OCI-LY3 (cell line): Measurements from ENCODE around the gene NLE1.
"Not testable (repeated sequence)": the region's sequence is repeated elsewhere in the genome, so short reads cannot be mapped to it uniquely, and the experiment has no call there.

Source experiments
- H2AFZ ChIP-seq: fragments of 200-600, 300-600 bp; shearing (Covaris generic); 2 replicates; pipeline ENCODE4 v1.6.0; 2014; ENCODE audit warnings: antibody characterized with exemption, low read depth, low read length
- H3K27ac ChIP-seq: fragments of 200-600, 300-600 bp; sonication (generic); 2 replicates; pipeline ENCODE4 v1.5.1; 2014; ENCODE audit warnings: mild to moderate bottlenecking, low read length, moderate library complexity, mixed read lengths
- H3K27me3 ChIP-seq: fragments of 200-600, 300-600 bp; sonication (generic); 2 replicates; pipeline ENCODE4 v1.6.1; 2014; ENCODE audit warnings: low read depth, low read length, mixed read lengths
- H3K36me3 ChIP-seq: fragments of 200-600, 300-600 bp; sonication (generic); replicated peaks from 2 replicates; pipeline ENCODE3; 2014; ENCODE audit warnings: low read depth, low read length, mixed read lengths
- H3K4me1 ChIP-seq: fragments of 300-600, 200-600 bp; sonication (generic); 2 replicates; pipeline ENCODE4 v1.6.1; 2014; ENCODE audit warnings: low read length, mixed read lengths
- H3K4me2 ChIP-seq: fragments of 200-600, 300-600 bp; sonication (generic); 2 replicates; pipeline ENCODE4 v1.6.1; 2014; ENCODE audit warnings: low read length, mixed read lengths
- H3K4me3 ChIP-seq: fragments of 300-600, 200-600 bp; sonication (generic); 2 replicates; pipeline ENCODE4 v1.5.1; 2014; ENCODE audit warnings: antibody characterized with exemption, mild to moderate bottlenecking, low read length, moderate library complexity
- H3K79me2 ChIP-seq: fragments of 300-600, 200-600 bp; shearing (Covaris generic); 2 replicates; pipeline ENCODE4 v1.6.1; 2014; ENCODE audit warnings: mild to moderate bottlenecking, low read length, mixed read lengths
- H3K9ac ChIP-seq: fragments of 300-600, 200-600 bp; shearing (Covaris generic); 2 replicates; pipeline ENCODE4 v1.6.0; 2014; ENCODE audit warnings: mild to moderate bottlenecking, low read length, moderate library complexity
- H3K9me3 ChIP-seq: fragments of 200-600, 300-600 bp; shearing (Covaris generic); 2 replicates; pipeline ENCODE4 v1.6.1; 2014; ENCODE audit warnings: low read length, mixed read lengths; ENCODE audit not compliant: insufficient read depth
- H4K20me1 ChIP-seq: fragments of 200-600, 300-600 bp; sonication (generic); 2 replicates; pipeline ENCODE4 v1.6.1; 2016; ENCODE audit warnings: low read length, mixed read lengths; ENCODE audit not compliant: insufficient read depth
- EZH2phosphoT487 ChIP-seq: fragments of 200-600 bp; shearing (Covaris generic); IDR thresholded peaks from 2 replicates; pipeline ENCODE4 v1.6.1; 2018; ENCODE audit warnings: antibody characterized with exemption, mixed run types, low read depth
- TF ChIP-seq, protein P1 (sequence below): fragments of 200-600, 300-600 bp; sonication (generic); IDR thresholded peaks from 2 replicates; pipeline ENCODE4 v1.5.1; 2014; ENCODE audit warnings: antibody characterized with exemption, low read length, low read depth

Gene NLE1

DNA sequence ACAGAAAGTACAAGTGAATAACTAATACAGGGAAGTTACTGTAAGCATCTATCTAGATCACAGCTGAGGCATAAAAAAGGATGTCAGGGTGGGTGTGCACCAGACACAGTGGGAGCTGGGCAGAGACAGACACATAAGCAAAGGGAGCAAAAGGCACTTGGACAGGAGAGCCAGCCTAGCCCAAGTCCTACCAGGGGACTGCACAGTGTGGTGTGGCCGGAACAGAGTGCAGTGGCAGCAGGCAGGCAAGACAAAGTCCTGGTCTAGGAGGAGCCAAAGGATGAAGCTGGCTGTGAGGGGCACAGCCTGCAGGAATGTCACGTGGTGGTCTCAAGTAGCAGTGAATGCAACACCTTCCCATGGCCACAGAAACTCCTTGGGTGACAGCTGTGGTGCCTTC is 44.3 kb downstream of the NLE1 start:
- no peak for TF ChIP-seq EZH2phosphoT487
- no peaks in the 10 kb centered on the region for H3K79me2 ChIP-seq
- no peak overlapping the region for H3K9ac ChIP-seq
- no peaks in the 10 kb centered on the region for H4K20me1 ChIP-seq
- H3K4me2 ChIP-seq, result no peak overlapping the region
- no peak overlapping the region for H3K4me3 ChIP-seq
- no peaks in the 10 kb centered on the region for H3K27me3 ChIP-seq
- H3K27ac ChIP-seq, result no peak overlapping the region
- no peak overlapping the region for H2AFZ ChIP-seq
- H3K4me1 ChIP-seq, result no peaks in the 10 kb centered on the region
- no peaks in the 10 kb centered on the region for H3K9me3 ChIP-seq
- peaks cover 21% of the 10 kb centered on the region for H3K36me3 ChIP-seq

DNA sequence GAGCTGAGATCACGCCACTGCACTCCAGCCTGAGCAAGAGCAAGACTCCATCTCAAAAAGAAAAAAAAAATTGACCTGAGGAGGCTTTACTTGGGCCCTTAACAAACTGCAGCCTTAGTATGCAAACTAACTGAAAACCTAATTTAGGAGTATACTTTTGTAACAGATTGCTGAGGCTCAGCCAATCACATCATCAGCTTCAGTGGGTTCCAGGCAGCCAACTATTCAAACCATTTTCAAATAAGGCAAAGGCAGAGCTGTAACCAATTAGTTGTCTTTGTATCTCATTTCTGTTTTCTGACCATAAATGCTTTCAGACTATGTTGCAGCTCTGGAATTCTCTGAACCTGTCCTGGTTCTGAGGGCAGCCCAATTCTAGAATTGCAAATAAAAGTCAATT is 46.4 kb downstream of the NLE1 start:
- no peak overlapping the region for H3K9ac ChIP-seq
- no peak overlapping the region for H3K27ac ChIP-seq
- H3K4me3 ChIP-seq, result no peak overlapping the region
- no peaks in the 10 kb centered on the region for H3K9me3 ChIP-seq
- no peak overlapping the region for H2AFZ ChIP-seq
- TF ChIP-seq, protein P1, sequence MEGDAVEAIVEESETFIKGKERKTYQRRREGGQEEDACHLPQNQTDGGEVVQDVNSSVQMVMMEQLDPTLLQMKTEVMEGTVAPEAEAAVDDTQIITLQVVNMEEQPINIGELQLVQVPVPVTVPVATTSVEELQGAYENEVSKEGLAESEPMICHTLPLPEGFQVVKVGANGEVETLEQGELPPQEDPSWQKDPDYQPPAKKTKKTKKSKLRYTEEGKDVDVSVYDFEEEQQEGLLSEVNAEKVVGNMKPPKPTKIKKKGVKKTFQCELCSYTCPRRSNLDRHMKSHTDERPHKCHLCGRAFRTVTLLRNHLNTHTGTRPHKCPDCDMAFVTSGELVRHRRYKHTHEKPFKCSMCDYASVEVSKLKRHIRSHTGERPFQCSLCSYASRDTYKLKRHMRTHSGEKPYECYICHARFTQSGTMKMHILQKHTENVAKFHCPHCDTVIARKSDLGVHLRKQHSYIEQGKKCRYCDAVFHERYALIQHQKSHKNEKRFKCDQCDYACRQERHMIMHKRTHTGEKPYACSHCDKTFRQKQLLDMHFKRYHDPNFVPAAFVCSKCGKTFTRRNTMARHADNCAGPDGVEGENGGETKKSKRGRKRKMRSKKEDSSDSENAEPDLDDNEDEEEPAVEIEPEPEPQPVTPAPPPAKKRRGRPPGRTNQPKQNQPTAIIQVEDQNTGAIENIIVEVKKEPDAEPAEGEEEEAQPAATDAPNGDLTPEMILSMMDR, result no peak
- TF ChIP-seq EZH2phosphoT487, result no peak
- H3K79me2 ChIP-seq, result no peaks in the 10 kb centered on the region
- no peaks in the 10 kb centered on the region for H3K4me1 ChIP-seq
- no peaks in the 10 kb centered on the region for H3K27me3 ChIP-seq
- no peak overlapping the region for H3K4me2 ChIP-seq
- H3K36me3 ChIP-seq, result peaks cover 17% of the 10 kb centered on the region
- H4K20me1 ChIP-seq, result no peaks in the 10 kb centered on the region

DNA sequence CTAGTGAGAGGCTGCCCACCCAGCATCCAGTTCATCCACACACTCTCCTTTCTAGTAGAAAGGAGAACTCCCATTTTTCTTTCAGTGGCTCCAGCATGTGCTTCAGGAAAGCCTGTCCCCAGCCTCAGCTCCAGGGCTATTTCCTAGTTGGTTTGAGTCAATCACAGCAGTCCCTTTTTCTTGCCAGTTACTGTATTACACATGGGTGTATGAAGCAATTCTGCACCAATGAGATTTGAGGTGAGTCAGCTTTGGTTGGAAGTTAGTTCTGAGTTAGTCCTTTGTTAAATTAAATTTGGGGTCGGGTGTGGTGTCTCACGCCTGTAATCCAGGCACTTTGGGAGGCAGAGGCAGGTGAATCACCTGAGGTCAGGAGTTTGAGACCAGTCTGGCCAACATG is 47.2 kb downstream of the NLE1 start:
- Histone ChIP-seq H3K79me2 (no peaks in the 10 kb centered on the region), H3K27me3 (no peaks in the 10 kb centered on the region), H3K36me3 (peaks cover 10% of the 10 kb centered on the region), H3K4me2 (no peak overlapping the region), H3K27ac (no peak overlapping the region), H3K9me3 (no peaks in the 10 kb centered on the region), H4K20me1 (no peaks in the 10 kb centered on the region), H2AFZ (no peak overlapping the region), H3K4me3 (no peak overlapping the region), H3K9ac (no peak overlapping the region), H3K4me1 (peaks cover 3% of the 10 kb centered on the region)
- TF ChIP-seq EZH2phosphoT487, result no peak
- TF ChIP-seq, protein P1, result no peak

DNA sequence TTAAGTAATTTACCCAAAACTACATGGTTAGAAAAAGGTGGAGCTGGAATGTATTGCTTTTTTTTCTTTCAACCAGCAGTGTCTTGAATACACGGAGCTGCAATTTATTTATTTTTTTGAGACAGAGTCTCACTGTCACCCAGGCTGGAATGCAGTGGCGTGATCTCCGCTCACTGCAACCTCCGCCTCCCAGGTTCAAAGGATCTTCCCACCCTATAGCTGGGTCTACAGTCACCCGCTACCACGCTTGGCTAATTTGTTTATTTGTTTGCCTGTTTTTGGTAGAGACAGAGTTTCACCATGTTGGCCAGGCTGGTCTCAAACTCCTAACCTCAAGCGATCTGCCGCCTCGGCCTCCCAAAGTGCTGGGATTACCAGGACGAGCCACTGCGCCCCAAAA is 51.4 kb downstream of the NLE1 start:
- not testable (repeated sequence) for H4K20me1 ChIP-seq, H3K9me3 ChIP-seq, H3K4me2 ChIP-seq, H3K36me3 ChIP-seq, H3K9ac ChIP-seq, H3K27ac ChIP-seq, H3K27me3 ChIP-seq, H3K4me3 ChIP-seq, H2AFZ ChIP-seq
- Histone ChIP-seq H3K79me2 (peaks cover 31% of the 10 kb centered on the region), H3K4me1 (peaks cover 21% of the 10 kb centered on the region)

DNA sequence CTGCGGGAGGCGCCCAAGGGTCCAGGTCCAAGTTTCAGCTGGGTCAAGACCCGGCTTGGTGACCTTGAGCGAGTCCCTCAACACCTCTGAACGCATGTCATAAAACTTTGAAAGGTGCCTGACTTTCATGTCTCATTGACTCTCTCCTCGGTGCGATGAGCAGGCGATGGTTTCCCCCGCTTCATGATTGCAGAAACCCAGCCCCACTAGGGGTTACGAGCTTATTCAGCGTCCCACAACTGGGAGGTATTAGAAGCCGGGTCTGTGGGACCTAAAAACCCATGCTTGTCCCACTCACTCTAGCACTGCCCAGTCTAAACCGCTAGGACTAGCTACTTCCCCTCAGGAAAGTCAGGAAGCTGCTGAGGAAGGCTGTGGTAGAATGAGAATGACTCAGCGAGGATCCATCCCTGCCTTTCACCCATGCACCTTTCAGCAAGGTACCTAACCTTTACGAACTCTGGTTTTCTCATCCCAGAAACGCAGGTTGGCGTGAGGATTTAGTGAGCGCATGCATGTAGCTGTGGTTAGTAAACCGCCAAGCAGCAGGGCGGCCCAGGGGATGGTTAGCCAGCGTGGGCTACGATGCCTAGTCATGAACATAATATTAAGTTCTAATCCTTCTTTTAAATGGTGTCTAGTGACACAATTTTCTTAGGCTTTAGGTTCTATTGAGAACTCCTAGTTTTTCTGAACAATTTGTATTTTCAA is 52.4 kb downstream of the NLE1 start:
- Histone ChIP-seq H3K9me3 (no peaks in the 10 kb centered on the region), H3K4me1 (peaks cover 21% of the 10 kb centered on the region), H3K79me2 (peaks cover 39% of the 10 kb centered on the region), H3K36me3 (no peaks in the 10 kb centered on the region), H3K27ac (peak overlapping the region; percentile 68), H3K9ac (peak overlapping the region; percentile 83), H3K4me2 (peak overlapping the region; percentile 91), H2AFZ (peak overlapping the region; percentile 69), H3K4me3 (peak overlapping the region; percentile 78), H3K27me3 (no peaks in the 10 kb centered on the region), H4K20me1 (no peaks in the 10 kb centered on the region)
- no peak for TF ChIP-seq EZH2phosphoT487
- TF ChIP-seq, protein P1, result no peak
